ENCODE data around the gene P3H2. TPM values are rescaled to one million over a fixed set of nuclear protein-coding genes. Genes with fewer than 3 reads are reported as not detected.

P3H2 gene
- total and polyA plus RNA-seq, 2 of the 4 experiments (the other 2 are of a cell fraction), result 54.7 to 64.3 TPM

DNA sequence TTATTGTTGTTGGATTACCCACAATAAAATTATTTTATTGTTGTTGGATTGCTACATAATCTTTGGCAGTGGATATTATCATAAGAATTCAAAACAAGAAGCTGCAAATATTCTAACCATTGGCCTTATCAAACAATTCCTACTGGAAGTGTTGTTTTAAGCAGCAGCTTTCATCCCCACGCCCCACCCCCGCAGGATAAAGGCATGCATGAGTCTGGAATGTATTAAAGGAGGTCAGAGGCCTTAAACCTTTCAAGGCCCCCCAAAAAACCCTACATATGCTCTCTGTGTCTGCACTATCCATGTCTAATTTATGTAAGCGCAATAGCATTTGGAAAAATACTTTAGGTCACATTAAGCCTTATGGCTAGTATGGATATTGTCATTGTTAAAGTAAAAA is 23.1 kb downstream of the P3H2 start:
- no peak overlapping the region for H4K91ac ChIP-seq (ENCODE audit: insufficient read depth, low read depth, low read length)
- intact Hi-C loops (cut with micrococcal nuclease), result no loop called here
- BruUV-seq (replicated peaks), result no TSS peak
- peak overlapping the region; percentile 37; the same call in 1 of the 3 replicates for H2BK15ac ChIP-seq (ENCODE audit: low read depth, low read length)
- peaks cover 16% of the 10 kb centered on the region for H3K9me1 ChIP-seq (ENCODE audit: insufficient read depth, low read length)
- CTCF ChIA-PET, result no interaction called here
- dilution Hi-C loops (cut with HindIII; ENCODE audit: low sequenced_read_pairs, unreplicated experiment), result no loop called here
- 0 out of 2 replicates have a peak, but pooled peaks cover 3% of the 10 kb centered on the region for H4K20me1 ChIP-seq (ENCODE audit: insufficient read depth, low read length)
- in situ Hi-C loops (cut with MboI; ENCODE audit: low sequenced_read_pairs), result no loop called here
- H4K8ac ChIP-seq (ENCODE audit: low read depth in 2 of 2, low read length in 2 of 2), result no peak overlapping the region
- no peak for DNase-seq
- H3K14ac ChIP-seq (replicated peaks; ENCODE audit: low read depth, low read length), result no peak overlapping the region
- no peaks in the 10 kb centered on the region for H3K9me3 ChIP-seq (ENCODE audit: control insufficient read depth, insufficient read depth, low read length)
- no peak overlapping the region for H3K27ac ChIP-seq (ENCODE audit: insufficient read depth, low read length)
- H2AK9ac ChIP-seq (replicated peaks; ENCODE audit: low read depth, low read length, poor library complexity), result no peak overlapping the region
- no peak overlapping the region for H2BK20ac ChIP-seq (ENCODE audit: low read depth, low read length)
- H3K27me3 ChIP-seq (ENCODE audit: control insufficient read depth, insufficient read depth, low read length), result no peaks in the 10 kb centered on the region
- no peaks in the 10 kb centered on the region; the same call in 1 of the 2 replicates for H3K36me3 ChIP-seq (ENCODE audit: control insufficient read depth, insufficient read depth, low read length)
- H3K4ac ChIP-seq (ENCODE audit: low read depth, low read length), result no peak overlapping the region
- no peak overlapping the region for H4K5ac ChIP-seq (ENCODE audit: low read depth, low read length)
- no peak overlapping the region for H2BK120ac ChIP-seq (ENCODE audit: low read depth, low read length)
- WGBS, 2 experiments (ENCODE audit: extremely low coverage in 2 of 2, insufficient read length in 1 of 2), result no CpG with 5 or more reads among the region's 3 CpGs
- no peak overlapping the region for H3K4me2 ChIP-seq (ENCODE audit: low read depth, low read length)
- ATAC-seq (ENCODE audit: low read depth), result no peak
- no peak overlapping the region for H3K56ac ChIP-seq (ENCODE audit: extremely low read depth, insufficient read depth, low read length)
- POLR2A ChIA-PET (ENCODE audit: unreplicated experiment), result no interaction called here
- no peak overlapping the region for H3K18ac ChIP-seq (ENCODE audit: low read depth, low read length)
- TF ChIP-seq RAD21 (IDR thresholded peaks at IDR 0.05; ENCODE audit: low read length), result no peak
- TF ChIP-seq CEBPB (IDR thresholded peaks at IDR 0.05; ENCODE audit: low read depth, low read length), result no peak
- TF ChIP-seq MAZ (IDR thresholded peaks at IDR 0.05; ENCODE audit: borderline replicate concordance, low read depth, low read length), result no peak
- TF ChIP-seq ELK1 (IDR thresholded peaks at IDR 0.05; ENCODE audit: borderline replicate concordance, low read depth, low read length), result no peak
- TF ChIP-seq USF2 (IDR thresholded peaks at IDR 0.05; ENCODE audit: low read depth, low read length), result no peak
- TF ChIP-seq MAFK (IDR thresholded peaks at IDR 0.05; ENCODE audit: low read depth, low read length), result no peak
- H2AK5ac ChIP-seq (ENCODE audit: low read depth, low read length), result no peak overlapping the region
- peaks cover 14% of the 10 kb centered on the region for H3K4me1 ChIP-seq (ENCODE audit: control insufficient read depth, insufficient read depth, low read length)
- H3K4me3 ChIP-seq (ENCODE audit: insufficient read depth, low read depth, low read length), result no peak overlapping the region
- H3K9ac ChIP-seq (ENCODE audit: low read depth, low read length), result no peak overlapping the region
- H2AFZ ChIP-seq (replicated peaks; ENCODE audit: low read length, poor library complexity), result no peak overlapping the region
- H3K79me1 ChIP-seq (ENCODE audit: low read depth in 1 of 2, low read length in 2 of 2), result peaks cover 16 to 58% of the 10 kb centered on the region in 2 experiments
- no peak overlapping the region for H3K23ac ChIP-seq (ENCODE audit: low read depth, low read length)
- H2BK5ac ChIP-seq (ENCODE audit: low read depth, low read length, poor library complexity, severe bottlenecking), result no peak overlapping the region

Data from IMR-90 (cell line).